ENCODE results near the gene SERINC2.
"Not testable (repeated sequence)": the region's sequence is repeated elsewhere in the genome, so short reads cannot be mapped to it uniquely, and the experiment has no call there.

SERINC2 gene

DNA sequence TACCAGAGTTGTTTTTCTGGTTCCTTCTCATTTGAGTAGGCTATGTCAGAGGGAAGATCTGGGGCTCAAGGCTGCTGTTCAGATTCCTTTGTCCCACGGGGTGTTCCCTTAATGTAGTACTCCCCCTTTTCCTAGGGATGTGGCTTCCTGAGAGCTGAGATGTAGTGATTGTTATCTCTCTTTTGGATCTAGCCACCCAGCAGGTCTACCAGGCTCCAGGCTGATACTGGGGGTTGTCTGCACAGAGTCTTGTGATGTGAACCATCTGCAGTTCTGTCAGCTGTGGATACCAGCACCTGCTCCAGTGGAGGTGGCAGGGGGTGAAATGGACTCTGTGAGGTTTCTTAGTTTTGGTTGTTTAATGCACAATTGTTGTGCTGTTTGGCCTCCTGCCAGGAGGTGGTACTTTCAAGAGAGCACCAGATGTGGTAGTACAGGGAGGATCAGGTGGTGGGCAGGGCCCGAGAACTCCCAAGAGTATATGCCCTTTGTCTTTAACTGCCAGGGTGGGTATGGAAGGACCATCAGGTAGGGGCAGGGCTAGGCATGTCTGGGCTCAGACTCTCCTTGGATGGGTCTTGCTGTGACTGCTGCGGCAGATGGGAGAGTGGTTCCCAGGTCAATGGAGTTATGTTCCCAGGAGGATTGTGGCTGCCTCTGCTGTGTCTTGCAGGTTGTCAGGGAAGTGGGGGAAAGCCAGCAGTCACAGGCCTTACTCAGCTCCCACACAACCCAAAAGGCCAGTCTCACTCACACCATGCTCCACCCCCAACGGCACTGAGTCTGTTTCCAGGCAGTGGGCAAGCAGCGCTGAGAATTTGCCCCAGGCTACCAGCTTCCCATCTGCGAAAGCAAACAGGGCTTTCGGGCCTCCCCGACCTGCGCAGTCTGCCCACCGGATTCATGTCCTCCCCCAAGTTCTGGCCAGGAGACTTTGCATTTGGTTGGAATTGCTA lies 64.2 kb downstream of the SERINC2 start:
- no peak for DNase-seq (ENCODE audit: extremely low spot score)
- CTCF ChIA-PET: no interaction called here
- POLR2A ChIA-PET: no interaction called here
- TF ChIP-seq FOXA1 (IDR thresholded peaks at IDR 0.05) (no peak), NFRKB (IDR thresholded peaks at IDR 0.05) (no peak), HDGF (IDR thresholded peaks at IDR 0.05; ENCODE audit: borderline replicate concordance) (no peak), PKNOX1 (IDR thresholded peaks at IDR 0.05) (no peak), SUZ12 (IDR thresholded peaks at IDR 0.05) (no peak), FOXK2 (IDR thresholded peaks at IDR 0.05) (no peak), LEF1 (IDR thresholded peaks at IDR 0.05; ENCODE audit: borderline replicate concordance) (no peak), L3MBTL2 (conservative IDR thresholded peaks at IDR 0.05) (no peak), ELF4 (IDR thresholded peaks at IDR 0.05) (no peak), SP1 (IDR thresholded peaks at IDR 0.05) (no peak), ZNF384 (IDR thresholded peaks at IDR 0.05) (no peak), ARNT (IDR thresholded peaks at IDR 0.05) (no peak), TARDBP (IDR thresholded peaks at IDR 0.05) (no peak), BHLHE40 (IDR thresholded peaks at IDR 0.05; ENCODE audit: borderline replicate concordance) (no peak), CTBP1 (IDR thresholded peaks at IDR 0.05; ENCODE audit: borderline replicate concordance) (no peak), FOXM1 (IDR thresholded peaks at IDR 0.05; ENCODE audit: borderline replicate concordance) (no peak)

- TF ChIP-seq FOXK2 (IDR thresholded peaks at IDR 0.05) (no peak), PKNOX1 (IDR thresholded peaks at IDR 0.05) (no peak), ARNT (IDR thresholded peaks at IDR 0.05) (no peak), FOXA1 (IDR thresholded peaks at IDR 0.05) (no peak), TARDBP (IDR thresholded peaks at IDR 0.05) (no peak), NFRKB (IDR thresholded peaks at IDR 0.05) (no peak), FOXM1 (IDR thresholded peaks at IDR 0.05; ENCODE audit: borderline replicate concordance) (no peak), ELF4 (IDR thresholded peaks at IDR 0.05) (no peak), SP1 (IDR thresholded peaks at IDR 0.05) (no peak), ZNF384 (IDR thresholded peaks at IDR 0.05) (no peak), HDGF (IDR thresholded peaks at IDR 0.05; ENCODE audit: borderline replicate concordance) (no peak), BHLHE40 (IDR thresholded peaks at IDR 0.05; ENCODE audit: borderline replicate concordance) (no peak), LEF1 (IDR thresholded peaks at IDR 0.05; ENCODE audit: borderline replicate concordance) (no peak), SUZ12 (IDR thresholded peaks at IDR 0.05) (no peak), CTBP1 (IDR thresholded peaks at IDR 0.05; ENCODE audit: borderline replicate concordance) (no peak), L3MBTL2 (conservative IDR thresholded peaks at IDR 0.05) (no peak)
- DNase-seq (ENCODE audit: extremely low spot score): no peak
- POLR2A ChIA-PET: no interaction called here
- CTCF ChIA-PET: no interaction called here
These were observed 65.2 kb downstream of the SERINC2 start for GRCh38 chr1:31478167-31478566.

- POLR2A ChIA-PET: no interaction called here
- DNase-seq (ENCODE audit: extremely low spot score): no peak
These were observed 66.8 kb downstream of the SERINC2 start for GRCh38 chr1:31479811-31480210.

GRCh38 chr1:31480426-31480825 lies 67.4 kb downstream of the SERINC2 start:
- CTCF ChIA-PET; POLR2A ChIA-PET; DNase-seq (ENCODE audit: extremely low spot score): not testable (repeated sequence)

More at GRCh38 chr1:31479811-31480210, 66.8 kb downstream of the SERINC2 start:
- CTCF ChIA-PET: no interaction called here
- TF ChIP-seq TARDBP (IDR thresholded peaks at IDR 0.05) (no peak), LEF1 (IDR thresholded peaks at IDR 0.05; ENCODE audit: borderline replicate concordance) (no peak), ARNT (IDR thresholded peaks at IDR 0.05) (no peak), FOXM1 (IDR thresholded peaks at IDR 0.05; ENCODE audit: borderline replicate concordance) (no peak), SP1 (IDR thresholded peaks at IDR 0.05) (no peak), CTBP1 (IDR thresholded peaks at IDR 0.05; ENCODE audit: borderline replicate concordance) (no peak), FOXK2 (IDR thresholded peaks at IDR 0.05) (no peak)

DNA sequence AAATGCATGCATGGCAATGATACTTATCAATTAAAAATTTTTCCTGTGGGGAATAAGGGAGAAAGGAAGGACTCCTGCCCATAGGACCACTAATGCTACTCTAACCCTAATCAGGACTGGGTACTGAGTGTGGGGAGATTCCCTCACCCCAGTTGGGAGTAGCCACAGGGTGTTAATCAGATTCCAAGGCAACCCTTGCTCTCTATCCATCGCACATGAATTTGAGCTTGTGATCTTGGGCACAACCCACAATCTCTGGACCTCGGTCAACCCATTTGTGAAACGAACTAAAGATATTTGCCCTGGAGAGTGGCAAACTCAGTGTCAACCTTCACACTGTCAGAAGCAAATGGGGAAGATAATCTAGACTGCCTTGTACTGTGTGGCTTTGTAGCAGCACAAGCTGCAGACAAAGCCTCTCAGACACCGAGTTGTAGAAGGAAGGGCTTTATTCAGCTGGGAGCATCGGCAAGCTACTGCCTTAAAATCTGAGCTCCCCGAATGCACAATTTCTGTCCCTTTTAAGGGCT lies 69.5 kb downstream of the SERINC2 start:
- ChIA-PET POLR2A (no interaction called here), CTCF (no interaction called here)
- DNase-seq (ENCODE audit: extremely low spot score): no peak
- TF ChIP-seq ARNT (IDR thresholded peaks at IDR 0.05): no peak
- no peak for TF ChIP-seq FOXA1 (IDR thresholded peaks at IDR 0.05)
- TF ChIP-seq SUZ12 (IDR thresholded peaks at IDR 0.05): no peak

DNA sequence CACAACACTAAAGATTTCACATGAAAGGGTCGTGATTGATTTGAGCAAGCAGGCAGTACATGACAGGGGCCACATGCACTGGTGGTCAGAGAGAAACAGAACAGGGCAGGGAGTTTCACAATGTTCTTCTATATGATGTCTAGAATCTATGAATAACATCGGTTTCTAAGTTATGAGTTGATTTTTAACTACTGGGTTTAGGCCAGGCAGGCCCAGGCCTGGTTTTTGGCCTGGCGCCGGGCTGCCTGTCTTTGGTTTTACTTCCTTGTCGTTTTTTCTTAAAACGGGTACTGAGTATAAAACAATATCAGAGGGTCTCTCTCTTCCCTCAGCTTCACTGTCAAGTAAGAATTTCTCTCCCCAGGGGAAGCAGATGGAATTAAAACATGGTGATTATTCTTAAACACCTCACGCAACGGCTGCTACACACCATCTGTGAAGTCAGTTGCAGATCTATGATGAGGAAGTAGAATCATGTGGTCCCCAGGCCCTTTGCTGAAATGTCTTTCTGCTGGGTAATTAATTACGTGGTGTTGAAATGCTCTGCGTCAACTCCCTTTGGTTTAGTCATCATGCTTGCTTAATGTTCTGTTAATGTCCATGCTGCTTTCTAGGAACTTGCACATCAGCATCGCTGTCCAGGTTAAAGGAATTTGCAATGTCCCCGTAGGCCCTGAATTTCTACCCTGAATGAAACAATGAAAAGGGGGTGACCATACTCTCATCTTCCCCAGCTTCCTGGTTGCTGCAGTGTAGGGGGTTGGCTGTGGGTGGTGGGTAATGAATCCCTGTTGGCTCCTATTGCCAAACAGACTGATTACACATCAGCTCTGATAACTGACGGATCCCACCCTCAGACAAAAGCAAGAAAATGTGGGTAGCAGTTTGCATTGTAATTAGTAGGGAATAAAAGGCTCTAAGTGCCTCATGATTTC lies 70.3 kb downstream of the SERINC2 start:
- DNase-seq (ENCODE audit: extremely low spot score): no peak
- ChIA-PET POLR2A (no interaction called here), CTCF (no interaction called here)
- no peak for TF ChIP-seq PKNOX1 (IDR thresholded peaks at IDR 0.05)
- no peak for TF ChIP-seq ELF4 (IDR thresholded peaks at IDR 0.05)
- no peak for TF ChIP-seq TARDBP (IDR thresholded peaks at IDR 0.05)
- no peak for TF ChIP-seq ZNF384 (IDR thresholded peaks at IDR 0.05)
- TF ChIP-seq SP1 (IDR thresholded peaks at IDR 0.05): no peak
- TF ChIP-seq NFRKB (IDR thresholded peaks at IDR 0.05): no peak
- no peak for TF ChIP-seq FOXM1 (IDR thresholded peaks at IDR 0.05; ENCODE audit: borderline replicate concordance)
- no peak for TF ChIP-seq CTBP1 (IDR thresholded peaks at IDR 0.05; ENCODE audit: borderline replicate concordance)
- TF ChIP-seq ARNT (IDR thresholded peaks at IDR 0.05): no peak
